ENCODE data around the gene EHD4.

The EHD4 gene

DNA sequence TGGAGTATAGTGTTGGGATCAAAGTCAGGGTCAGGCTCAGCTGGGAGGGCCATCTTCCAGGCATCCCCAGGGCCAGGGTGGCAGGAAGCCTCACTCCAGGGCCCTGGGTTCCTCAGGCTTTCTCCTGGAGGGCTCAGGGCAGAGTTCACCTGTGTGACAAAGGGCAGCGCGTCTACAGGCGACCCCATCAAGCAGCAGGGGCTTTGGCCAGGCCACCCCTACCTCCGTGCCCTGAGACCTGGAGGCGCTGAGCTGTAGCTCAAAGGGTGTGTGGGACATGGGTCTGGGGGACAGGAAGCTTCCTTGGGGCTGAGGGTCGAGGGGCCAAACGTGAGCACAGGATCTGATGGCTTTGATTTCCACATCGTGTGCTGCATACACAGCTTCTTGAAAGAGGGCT, 91.3 kb downstream of the EHD4 start:
- Histone ChIP-seq H3K27me3 (replicated peaks; ENCODE audit: insufficient read depth, low read length) (peaks cover 4% of the 10 kb centered on the region; the same call in 1 of the 2 replicates), H2AFZ (ENCODE audit: low read length) (no peak overlapping the region), H3K9me3 (replicated peaks; ENCODE audit: insufficient read depth, low read length) (no peaks in the 10 kb centered on the region), H3K9me2 (replicated peaks; ENCODE audit: insufficient read depth, low read length) (no peaks in the 10 kb centered on the region), H3K4me2 (ENCODE audit: low read depth, low read length) (no peak overlapping the region), H3K9ac (ENCODE audit: low read length) (no peak overlapping the region), H3K36me3 (replicated peaks; ENCODE audit: insufficient read depth, low read length) (no peaks in the 10 kb centered on the region), H4K20me1 (ENCODE audit: insufficient read depth, low read length) (no peaks in the 10 kb centered on the region), H3K79me2 (ENCODE audit: low read length) (no peaks in the 10 kb centered on the region), H3K4me3 (ENCODE audit: low read length) (no peak overlapping the region), H3F3A (ENCODE audit: insufficient read depth, low read length) (no peaks in the 10 kb centered on the region), H3K27ac (ENCODE audit: low read length) (no peak overlapping the region), H3K4me1 (ENCODE audit: low read length) (no peaks in the 10 kb centered on the region)
- TF ChIP-seq EZH2 (optimal IDR thresholded peaks at IDR 0.05; ENCODE audit: low read depth, low read length) (no peak), EZH2phosphoT487 (IDR thresholded peaks at IDR 0.05; ENCODE audit: low read length) (no peak)
- TF ChIP-seq, protein P1, sequence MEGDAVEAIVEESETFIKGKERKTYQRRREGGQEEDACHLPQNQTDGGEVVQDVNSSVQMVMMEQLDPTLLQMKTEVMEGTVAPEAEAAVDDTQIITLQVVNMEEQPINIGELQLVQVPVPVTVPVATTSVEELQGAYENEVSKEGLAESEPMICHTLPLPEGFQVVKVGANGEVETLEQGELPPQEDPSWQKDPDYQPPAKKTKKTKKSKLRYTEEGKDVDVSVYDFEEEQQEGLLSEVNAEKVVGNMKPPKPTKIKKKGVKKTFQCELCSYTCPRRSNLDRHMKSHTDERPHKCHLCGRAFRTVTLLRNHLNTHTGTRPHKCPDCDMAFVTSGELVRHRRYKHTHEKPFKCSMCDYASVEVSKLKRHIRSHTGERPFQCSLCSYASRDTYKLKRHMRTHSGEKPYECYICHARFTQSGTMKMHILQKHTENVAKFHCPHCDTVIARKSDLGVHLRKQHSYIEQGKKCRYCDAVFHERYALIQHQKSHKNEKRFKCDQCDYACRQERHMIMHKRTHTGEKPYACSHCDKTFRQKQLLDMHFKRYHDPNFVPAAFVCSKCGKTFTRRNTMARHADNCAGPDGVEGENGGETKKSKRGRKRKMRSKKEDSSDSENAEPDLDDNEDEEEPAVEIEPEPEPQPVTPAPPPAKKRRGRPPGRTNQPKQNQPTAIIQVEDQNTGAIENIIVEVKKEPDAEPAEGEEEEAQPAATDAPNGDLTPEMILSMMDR (IDR thresholded peaks at IDR 0.05; ENCODE audit: low read length), result no peak
- no peak for DNase-seq

DNA sequence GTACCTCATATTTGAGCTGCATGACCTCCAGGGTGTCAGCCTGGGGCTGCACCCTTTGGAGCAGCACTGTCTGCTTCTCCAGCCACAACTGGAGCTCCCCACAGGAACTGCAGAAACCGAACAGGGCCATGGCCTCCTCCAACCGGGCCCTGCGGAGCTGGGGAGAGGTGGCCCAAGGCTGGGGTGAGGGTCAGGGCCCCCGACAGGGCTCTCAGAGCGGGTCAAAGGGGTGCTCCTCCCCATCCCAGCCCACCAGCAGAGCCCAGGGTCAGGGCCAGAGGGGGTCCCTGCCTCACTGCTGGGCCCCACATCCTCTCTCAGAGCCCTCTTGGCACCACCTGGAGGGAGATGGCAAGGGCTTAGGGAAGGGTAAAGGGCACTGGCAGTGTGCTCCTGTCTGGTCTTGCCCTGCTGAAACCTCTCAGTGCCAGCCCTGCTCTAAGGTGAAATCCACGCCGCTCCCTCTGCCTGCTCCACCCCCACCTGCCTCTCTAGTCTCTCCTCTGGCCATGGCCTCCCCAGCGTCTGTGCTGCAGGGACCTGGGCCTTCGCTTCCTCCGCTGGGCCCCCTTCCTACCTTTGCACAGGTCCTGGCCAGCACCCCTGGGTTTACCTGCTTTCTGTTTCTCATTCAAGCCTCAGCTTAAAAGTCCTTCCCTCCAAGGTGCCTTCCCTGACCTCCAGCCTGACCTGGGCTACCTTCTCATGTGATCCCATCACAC, 92.0 kb downstream of the EHD4 start:
- no peak for DNase-seq
- H3K27me3 ChIP-seq (replicated peaks; ENCODE audit: insufficient read depth, low read length), result peaks cover 12% of the 10 kb centered on the region
- H3K9me3 ChIP-seq (replicated peaks; ENCODE audit: insufficient read depth, low read length), result no peaks in the 10 kb centered on the region
- no peak overlapping the region for H3K4me3 ChIP-seq (ENCODE audit: low read length)
- H2AFZ ChIP-seq (ENCODE audit: low read length), result no peak overlapping the region
- H3K27ac ChIP-seq (ENCODE audit: low read length), result no peak overlapping the region
- H3F3A ChIP-seq (ENCODE audit: insufficient read depth, low read length), result no peaks in the 10 kb centered on the region
- no peaks in the 10 kb centered on the region for H4K20me1 ChIP-seq (ENCODE audit: insufficient read depth, low read length)
- H3K9me2 ChIP-seq (replicated peaks; ENCODE audit: insufficient read depth, low read length), result no peaks in the 10 kb centered on the region
- H3K79me2 ChIP-seq (ENCODE audit: low read length), result no peaks in the 10 kb centered on the region
- H3K36me3 ChIP-seq (replicated peaks; ENCODE audit: insufficient read depth, low read length), result no peaks in the 10 kb centered on the region
- no peak overlapping the region for H3K4me2 ChIP-seq (ENCODE audit: low read depth, low read length)
- H3K9ac ChIP-seq (ENCODE audit: low read length), result no peak overlapping the region
- no peak for TF ChIP-seq EZH2phosphoT487 (IDR thresholded peaks at IDR 0.05; ENCODE audit: low read length)
- TF ChIP-seq, protein P1 (IDR thresholded peaks at IDR 0.05; ENCODE audit: low read length), result no peak
- no peak for TF ChIP-seq EZH2 (optimal IDR thresholded peaks at IDR 0.05; ENCODE audit: low read depth, low read length)
- no peaks in the 10 kb centered on the region for H3K4me1 ChIP-seq (ENCODE audit: low read length)

DNA sequence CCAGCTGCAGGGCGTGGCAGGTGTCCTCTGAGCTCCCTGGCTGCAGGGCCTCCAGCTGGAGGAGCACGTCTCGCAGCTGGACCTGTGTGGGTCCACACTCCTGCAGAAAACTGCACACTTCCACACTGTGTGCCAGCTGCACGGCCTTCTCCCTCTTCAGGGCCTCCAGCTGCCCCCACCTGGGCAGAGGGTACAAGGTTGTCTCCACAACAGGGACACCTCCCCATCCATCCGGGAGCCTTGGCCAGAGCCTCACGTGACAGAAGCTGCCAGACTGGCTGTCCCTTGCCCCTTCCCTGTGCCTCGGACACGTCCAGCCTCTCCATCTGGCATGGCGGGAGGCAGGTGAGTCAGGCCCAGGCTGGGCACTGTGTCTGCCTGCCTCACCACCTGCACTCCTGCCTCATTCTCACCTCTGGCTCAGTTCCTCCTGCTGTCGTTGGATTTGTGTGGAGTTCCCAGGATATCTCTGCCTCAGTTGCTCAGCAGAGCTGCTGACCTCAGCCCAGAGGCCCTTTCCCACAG, 93.0 kb downstream of the EHD4 start:
- H3K4me1 ChIP-seq (ENCODE audit: low read length), result no peaks in the 10 kb centered on the region
- no peak overlapping the region for H3K9ac ChIP-seq (ENCODE audit: low read length)
- H3F3A ChIP-seq (ENCODE audit: insufficient read depth, low read length), result no peaks in the 10 kb centered on the region
- H3K27me3 ChIP-seq (replicated peaks; ENCODE audit: insufficient read depth, low read length), result peaks cover 21% of the 10 kb centered on the region
- H3K9me2 ChIP-seq (replicated peaks; ENCODE audit: insufficient read depth, low read length), result no peaks in the 10 kb centered on the region
- no peaks in the 10 kb centered on the region for H3K36me3 ChIP-seq (replicated peaks; ENCODE audit: insufficient read depth, low read length)
- H2AFZ ChIP-seq (ENCODE audit: low read length), result no peak overlapping the region
- no peak for TF ChIP-seq EZH2 (optimal IDR thresholded peaks at IDR 0.05; ENCODE audit: low read depth, low read length)
- TF ChIP-seq EZH2phosphoT487 (IDR thresholded peaks at IDR 0.05; ENCODE audit: low read length), result no peak
- TF ChIP-seq, protein P1 (IDR thresholded peaks at IDR 0.05; ENCODE audit: low read length), result no peak
- no peak overlapping the region for H3K4me3 ChIP-seq (ENCODE audit: low read length)
- no peak overlapping the region for H3K27ac ChIP-seq (ENCODE audit: low read length)
- H4K20me1 ChIP-seq (ENCODE audit: insufficient read depth, low read length), result no peaks in the 10 kb centered on the region
- H3K4me2 ChIP-seq (ENCODE audit: low read depth, low read length), result no peak overlapping the region
- no peak for DNase-seq
- no peaks in the 10 kb centered on the region for H3K9me3 ChIP-seq (replicated peaks; ENCODE audit: insufficient read depth, low read length)
- H3K79me2 ChIP-seq (ENCODE audit: low read length), result no peaks in the 10 kb centered on the region

Measured in MM.1S (cell line).